Astrocyte (in vitro differentiated cells and primary cell): Measurements from ENCODE around the gene AFF3. TPM values are rescaled to one million over a fixed set of nuclear protein-coding genes. Genes with fewer than 3 reads are reported as not detected.
"Not testable (repeated sequence)": the region's sequence is repeated elsewhere in the genome, so short reads cannot be mapped to it uniquely, and the experiment has no call there.

ENCODE experiments used
- DNase-seq: peaks from one replicate; pipeline ENCODE4 v3.0.0-alpha.2; 2010; ENCODE audit warnings: low read depth
- FAIRE-seq: peaks from 2 replicates; lab custom pipeline; 2011; peaks lifted over from hg19 to GRCh38; lab: Jason Lieb, UNC
- H2AFZ ChIP-seq: 2 replicates; pipeline ENCODE4 v1.6.0; 2012; ENCODE audit warnings: low read depth, low read length, inconsistent platforms
- H3K27ac ChIP-seq: 2 replicates; pipeline ENCODE4 v1.5.1; 2011; ENCODE audit warnings: low read depth, low read length, inconsistent platforms
- H3K27me3 ChIP-seq: 2 replicates; pipeline ENCODE4 v1.6.0; 2011; ENCODE audit warnings: low read length, inconsistent platforms; ENCODE audit not compliant: insufficient read depth
- H3K36me3 ChIP-seq: 2 replicates; pipeline ENCODE4 v1.5.1; 2011; ENCODE audit warnings: low read length, inconsistent platforms; ENCODE audit not compliant: insufficient read depth
- H3K4me1 ChIP-seq: 2 replicates; pipeline ENCODE4 v1.5.1; 2011; ENCODE audit warnings: low read length, inconsistent platforms; ENCODE audit not compliant: insufficient read depth
- H3K4me2 ChIP-seq: 2 replicates; pipeline ENCODE4 v1.6.0; 2012; ENCODE audit warnings: low read length, inconsistent platforms
- H3K4me3 ChIP-seq: 2 replicates; pipeline ENCODE4 v1.5.1; 2011; ENCODE audit warnings: low read depth, mild to moderate bottlenecking, low read length, inconsistent platforms; ENCODE audit not compliant: insufficient read depth
- H3K79me2 ChIP-seq: 2 replicates; pipeline ENCODE4 v1.6.0; 2012; ENCODE audit warnings: mild to moderate bottlenecking, low read length, inconsistent platforms; ENCODE audit not compliant: insufficient read depth
- H3K9ac ChIP-seq: 2 replicates; pipeline ENCODE4 v1.6.0; 2012; ENCODE audit warnings: mild to moderate bottlenecking, low read length, inconsistent platforms
- H3K9me3 ChIP-seq: 2 replicates; pipeline ENCODE4 v1.5.1; 2012; ENCODE audit warnings: low read depth, mild to moderate bottlenecking, low read length, inconsistent platforms; ENCODE audit not compliant: insufficient read depth
- H4K20me1 ChIP-seq: 2 replicates; pipeline ENCODE4 v1.6.0; 2012; ENCODE audit warnings: low read length, inconsistent platforms; ENCODE audit not compliant: insufficient read depth
- H3K27ac Mint-ChIP-seq: one replicate; pipeline ENCODE4 v1.8.0; 2021; ENCODE audit warnings: mild to moderate bottlenecking, mixed read lengths; ENCODE audit not compliant: unreplicated experiment
- H3K27me3 Mint-ChIP-seq: one replicate; pipeline ENCODE4 v1.8.0; 2021; ENCODE audit warnings: low read depth, mixed read lengths; ENCODE audit not compliant: unreplicated experiment
- H3K36me3 Mint-ChIP-seq: one replicate; pipeline ENCODE4 v1.8.0; 2021; ENCODE audit warnings: low read depth, mixed read lengths; ENCODE audit not compliant: unreplicated experiment
- H3K4me1 Mint-ChIP-seq: one replicate; pipeline ENCODE4 v1.8.0; 2021; ENCODE audit warnings: low read depth, mixed read lengths; ENCODE audit not compliant: unreplicated experiment
- H3K4me3 Mint-ChIP-seq: one replicate; pipeline ENCODE4 v1.8.0; 2021; ENCODE audit warnings: mild to moderate bottlenecking, moderate library complexity, mixed read lengths; ENCODE audit not compliant: unreplicated experiment
- H3K9me3 Mint-ChIP-seq: one replicate; pipeline ENCODE4 v1.8.0; 2021; ENCODE audit warnings: mild to moderate bottlenecking, mixed read lengths; ENCODE audit not compliant: unreplicated experiment
- EZH2 ChIP-seq: IDR thresholded peaks from 2 replicates; pipeline ENCODE4 v1.6.1; 2012; ENCODE audit warnings: mild to moderate bottlenecking, low read length, inconsistent platforms; ENCODE audit not compliant: insufficient read depth
- total RNA-seq: library from RNA; stranded (reverse); gene quantifications from 2 replicates; pipeline ENCODE4 v1.2.1, GENCODE V29; 2021
- TF ChIP-seq, protein P1 (sequence below): IDR thresholded peaks from 2 replicates; pipeline ENCODE4 v1.5.1; 2011; ENCODE audit warnings: low read depth, mild to moderate bottlenecking, inconsistent platforms, low read length, moderate library complexity; ENCODE audit not compliant: insufficient read depth

AFF3 gene
- total RNA-seq, 1 donor from 2014 or later, result 14.7 TPM

DNA sequence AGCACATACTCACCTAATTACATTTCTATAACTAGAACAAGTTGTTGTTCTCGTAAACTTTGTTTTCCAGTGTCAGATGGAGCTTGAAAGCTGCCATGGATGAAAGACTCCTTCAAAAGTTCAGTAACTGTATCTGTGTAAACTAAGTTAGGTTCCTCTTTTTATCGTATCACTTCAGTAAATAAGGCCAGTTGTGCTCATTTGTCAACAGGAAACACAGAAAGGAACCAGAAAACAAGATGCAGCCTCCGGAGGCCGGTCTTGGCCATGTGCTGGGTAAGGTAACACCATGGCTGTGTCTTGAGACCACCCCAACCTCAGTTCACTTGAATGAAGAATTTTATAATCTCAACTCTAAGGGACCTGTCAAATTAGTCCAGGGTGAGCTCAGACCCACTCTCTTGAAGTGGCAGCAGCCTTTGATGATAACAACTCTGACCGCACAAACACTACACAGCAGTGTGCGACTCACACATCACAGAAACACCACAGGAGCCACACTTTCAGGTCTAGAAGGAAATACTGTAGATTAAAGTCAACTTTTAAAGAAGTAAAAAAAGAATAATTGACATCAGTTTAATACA lies 213.8 kb downstream of the AFF3 start:
- H3K27ac ChIP-seq, result no peak overlapping the region
- H3K4me1 ChIP-seq, result peaks cover 4% of the 10 kb centered on the region
- H3K36me3 Mint-ChIP-seq, result peaks cover 3% of the 10 kb centered on the region
- H3K4me2 ChIP-seq, result no peak overlapping the region
- no peak overlapping the region for H2AFZ ChIP-seq
- H3K4me3 ChIP-seq, result no peak overlapping the region
- no peak overlapping the region for H3K4me3 Mint-ChIP-seq
- no peaks in the 10 kb centered on the region for H3K27me3 ChIP-seq
- FAIRE-seq (no peak), DNase-seq (no peak)
- no peaks in the 10 kb centered on the region for H3K27me3 Mint-ChIP-seq
- TF ChIP-seq EZH2, result no peak
- TF ChIP-seq, protein P1, sequence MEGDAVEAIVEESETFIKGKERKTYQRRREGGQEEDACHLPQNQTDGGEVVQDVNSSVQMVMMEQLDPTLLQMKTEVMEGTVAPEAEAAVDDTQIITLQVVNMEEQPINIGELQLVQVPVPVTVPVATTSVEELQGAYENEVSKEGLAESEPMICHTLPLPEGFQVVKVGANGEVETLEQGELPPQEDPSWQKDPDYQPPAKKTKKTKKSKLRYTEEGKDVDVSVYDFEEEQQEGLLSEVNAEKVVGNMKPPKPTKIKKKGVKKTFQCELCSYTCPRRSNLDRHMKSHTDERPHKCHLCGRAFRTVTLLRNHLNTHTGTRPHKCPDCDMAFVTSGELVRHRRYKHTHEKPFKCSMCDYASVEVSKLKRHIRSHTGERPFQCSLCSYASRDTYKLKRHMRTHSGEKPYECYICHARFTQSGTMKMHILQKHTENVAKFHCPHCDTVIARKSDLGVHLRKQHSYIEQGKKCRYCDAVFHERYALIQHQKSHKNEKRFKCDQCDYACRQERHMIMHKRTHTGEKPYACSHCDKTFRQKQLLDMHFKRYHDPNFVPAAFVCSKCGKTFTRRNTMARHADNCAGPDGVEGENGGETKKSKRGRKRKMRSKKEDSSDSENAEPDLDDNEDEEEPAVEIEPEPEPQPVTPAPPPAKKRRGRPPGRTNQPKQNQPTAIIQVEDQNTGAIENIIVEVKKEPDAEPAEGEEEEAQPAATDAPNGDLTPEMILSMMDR, result no peak
- peaks cover 3% of the 10 kb centered on the region for H3K9me3 Mint-ChIP-seq
- H3K4me1 Mint-ChIP-seq, result peaks cover 11% of the 10 kb centered on the region
- H3K9ac ChIP-seq, result no peak overlapping the region
- no peak overlapping the region for H3K27ac Mint-ChIP-seq
- no peaks in the 10 kb centered on the region for H3K79me2 ChIP-seq
- no peaks in the 10 kb centered on the region for H3K9me3 ChIP-seq
- H3K36me3 ChIP-seq, result no peaks in the 10 kb centered on the region
- H4K20me1 ChIP-seq, result no peaks in the 10 kb centered on the region

DNA sequence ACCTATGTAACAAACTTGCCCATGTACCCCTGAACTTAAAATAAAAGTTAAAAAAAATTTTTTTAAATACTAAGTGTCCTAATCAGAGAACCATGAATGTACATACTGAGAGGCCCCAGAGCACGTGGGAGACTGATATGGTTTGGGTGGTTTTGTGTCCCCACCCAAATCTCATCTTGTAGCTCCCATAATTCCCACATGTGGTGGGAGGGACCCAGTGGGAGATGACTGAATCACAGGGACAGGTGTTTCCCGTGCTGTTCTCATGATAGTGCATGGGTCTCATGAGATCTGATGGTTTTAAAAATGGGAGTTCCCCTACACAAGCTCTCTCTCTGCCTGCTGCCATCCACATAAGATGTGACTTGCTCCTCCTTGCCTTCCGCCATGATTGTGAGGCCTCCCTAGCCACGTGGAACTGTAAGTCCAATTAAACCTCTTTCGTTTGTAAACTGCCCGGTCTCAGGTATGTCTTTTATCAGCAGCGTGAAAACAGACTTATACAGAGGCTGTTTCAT lies 214.6 kb downstream of the AFF3 start:
- not testable (repeated sequence) for H3K9me3 Mint-ChIP-seq, H3K4me3 Mint-ChIP-seq, H3K4me3 ChIP-seq, H3K4me1 ChIP-seq, H3K27me3 ChIP-seq, FAIRE-seq, H3K4me2 ChIP-seq, H3K27me3 Mint-ChIP-seq, H3K36me3 Mint-ChIP-seq, H3K9me3 ChIP-seq, H2AFZ ChIP-seq, H3K27ac ChIP-seq, H3K9ac ChIP-seq, H3K27ac Mint-ChIP-seq, DNase-seq, H4K20me1 ChIP-seq, H3K79me2 ChIP-seq, H3K36me3 ChIP-seq
- H3K4me1 Mint-ChIP-seq, result peaks cover 11% of the 10 kb centered on the region

DNA sequence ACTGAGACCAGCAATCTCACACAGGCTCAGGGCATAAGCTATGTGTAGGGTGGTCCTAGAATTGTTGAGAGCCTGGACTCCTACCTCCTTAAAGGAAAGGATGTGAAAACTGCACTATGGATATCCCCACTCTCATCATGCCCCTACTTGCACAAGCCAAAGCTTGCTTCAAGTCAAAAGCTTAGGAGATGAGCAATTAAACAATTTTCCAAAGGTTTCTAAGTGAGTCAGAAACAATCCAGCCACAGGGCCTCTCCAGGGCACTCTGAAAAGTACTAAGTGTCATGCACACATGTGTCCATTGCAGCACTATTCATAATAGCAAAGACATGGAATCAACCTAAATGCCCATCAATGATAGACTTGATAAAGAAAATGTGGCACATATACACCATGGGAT lies 215.4 kb downstream of the AFF3 start:
- Histone ChIP-seq H3K4me2 (no peak overlapping the region), H3K27ac (no peak overlapping the region), H4K20me1 (no peaks in the 10 kb centered on the region), H3K4me1 (peaks cover 4% of the 10 kb centered on the region), H3K4me3 (no peak overlapping the region), H3K36me3 (no peaks in the 10 kb centered on the region), H3K79me2 (no peaks in the 10 kb centered on the region), H3K27me3 (no peaks in the 10 kb centered on the region), H3K9ac (no peak overlapping the region), H2AFZ (no peak overlapping the region), H3K9me3 (no peaks in the 10 kb centered on the region)
- H3K4me1 Mint-ChIP-seq, result peaks cover 11% of the 10 kb centered on the region
- FAIRE-seq (no peak), DNase-seq (peak; percentile 42)
- H3K27me3 Mint-ChIP-seq, result no peaks in the 10 kb centered on the region
- H3K36me3 Mint-ChIP-seq, result peaks cover 4% of the 10 kb centered on the region
- no peaks in the 10 kb centered on the region for H3K9me3 Mint-ChIP-seq
- H3K27ac Mint-ChIP-seq, result no peak overlapping the region
- TF ChIP-seq EZH2, result no peak
- TF ChIP-seq, protein P1, result no peak
- no peak overlapping the region for H3K4me3 Mint-ChIP-seq
